RWPE2 (cell line): Measurements from ENCODE around the gene NDE1.

Experiments used
- ATAC-seq: fragments of 200-7000 bp; cut with Tn5 transposase; 3 replicates; pipeline ENCODE4 v1.9.1; 2021; ENCODE audit warnings: low read depth
- DNase-seq: peaks from one replicate; pipeline ENCODE4 v3.0.0-alpha.2; 2020; ENCODE audit warnings: low spot score
- H3K27ac ChIP-seq: fragments of 450-650 bp; 2 replicates; pipeline ENCODE4 v1.5.1; 2017; ENCODE audit warnings: mild to moderate bottlenecking; ENCODE audit not compliant: poor library complexity, severe bottlenecking
- H3K27me3 ChIP-seq: fragments of 250-450 bp; sonication (Bioruptor Pico); 2 replicates; pipeline ENCODE4 v1.5.1; 2021; ENCODE audit warnings: mild to moderate bottlenecking, moderate library complexity; ENCODE audit not compliant: insufficient read depth, poor library complexity, severe bottlenecking
- H3K36me3 ChIP-seq: fragments of 250-450 bp; sonication (Bioruptor Pico); 2 replicates; pipeline ENCODE4 v1.5.1; 2020; ENCODE audit warnings: low read depth, mild to moderate bottlenecking, moderate library complexity
- H3K4me1 ChIP-seq: fragments of 250-450 bp; sonication (Bioruptor Pico); 2 replicates; pipeline ENCODE4 v1.5.1; 2021; ENCODE audit warnings: mild to moderate bottlenecking, moderate library complexity; ENCODE audit not compliant: insufficient read depth, poor library complexity, severe bottlenecking
- H3K4me3 ChIP-seq: fragments of 250-450 bp; sonication (Bioruptor Pico); 2 replicates; pipeline ENCODE4 v1.5.1; 2021; ENCODE audit warnings: mild to moderate bottlenecking, moderate library complexity; ENCODE audit not compliant: severe bottlenecking
- H3K9me3 ChIP-seq: fragments of 250-450 bp; sonication (Bioruptor Pico); 2 replicates; pipeline ENCODE4 v1.5.1; 2021; ENCODE audit warnings: mild to moderate bottlenecking, moderate library complexity; ENCODE audit not compliant: severe bottlenecking
- TF ChIP-seq, protein P1 (sequence below): fragments of 450-650 bp; IDR thresholded peaks from one replicate; pipeline ENCODE4 v1.5.1; 2017; ENCODE audit warnings: mild to moderate bottlenecking, moderate library complexity; ENCODE audit not compliant: poor library complexity, severe bottlenecking

Gene NDE1

DNA sequence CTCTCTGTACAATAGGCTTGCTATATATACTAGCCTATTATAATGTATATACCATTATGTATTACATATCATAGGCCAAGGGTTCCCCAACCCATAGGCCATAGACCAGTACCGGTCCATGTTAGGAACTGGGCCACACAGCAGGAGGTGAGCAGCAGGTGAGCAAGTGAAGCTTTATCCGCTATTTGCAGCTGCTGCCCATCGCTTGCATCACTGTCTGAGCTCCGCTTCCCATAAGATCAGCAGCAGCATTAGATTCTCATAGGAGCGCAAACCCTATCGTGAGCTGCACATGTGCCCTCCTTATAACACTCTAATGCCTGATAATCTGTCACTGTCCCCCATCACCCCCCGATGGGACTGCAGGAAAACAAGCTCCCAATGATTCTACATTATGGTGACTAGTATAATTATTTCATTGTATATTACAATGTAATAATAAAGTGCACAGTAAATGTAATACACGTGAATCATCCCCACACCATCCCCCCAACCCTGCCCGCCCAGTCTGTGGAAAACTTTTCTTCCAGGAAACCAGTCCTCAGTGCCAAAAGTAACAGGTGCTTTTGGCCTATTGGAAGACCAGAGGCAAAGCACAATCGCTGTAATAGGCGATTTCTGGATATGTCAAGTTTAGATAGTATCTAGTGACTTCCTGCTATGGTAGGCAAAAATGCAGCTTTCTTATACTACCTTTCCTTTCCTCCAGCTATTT is 122.7 kb downstream of the NDE1 start:
- TF ChIP-seq, protein P1, sequence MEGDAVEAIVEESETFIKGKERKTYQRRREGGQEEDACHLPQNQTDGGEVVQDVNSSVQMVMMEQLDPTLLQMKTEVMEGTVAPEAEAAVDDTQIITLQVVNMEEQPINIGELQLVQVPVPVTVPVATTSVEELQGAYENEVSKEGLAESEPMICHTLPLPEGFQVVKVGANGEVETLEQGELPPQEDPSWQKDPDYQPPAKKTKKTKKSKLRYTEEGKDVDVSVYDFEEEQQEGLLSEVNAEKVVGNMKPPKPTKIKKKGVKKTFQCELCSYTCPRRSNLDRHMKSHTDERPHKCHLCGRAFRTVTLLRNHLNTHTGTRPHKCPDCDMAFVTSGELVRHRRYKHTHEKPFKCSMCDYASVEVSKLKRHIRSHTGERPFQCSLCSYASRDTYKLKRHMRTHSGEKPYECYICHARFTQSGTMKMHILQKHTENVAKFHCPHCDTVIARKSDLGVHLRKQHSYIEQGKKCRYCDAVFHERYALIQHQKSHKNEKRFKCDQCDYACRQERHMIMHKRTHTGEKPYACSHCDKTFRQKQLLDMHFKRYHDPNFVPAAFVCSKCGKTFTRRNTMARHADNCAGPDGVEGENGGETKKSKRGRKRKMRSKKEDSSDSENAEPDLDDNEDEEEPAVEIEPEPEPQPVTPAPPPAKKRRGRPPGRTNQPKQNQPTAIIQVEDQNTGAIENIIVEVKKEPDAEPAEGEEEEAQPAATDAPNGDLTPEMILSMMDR, result no peak
- H3K4me1 ChIP-seq, result no peaks in the 10 kb centered on the region
- no peak overlapping the region for H3K4me3 ChIP-seq
- no peak overlapping the region for H3K27ac ChIP-seq
- no peak for DNase-seq
- no peaks in the 10 kb centered on the region for H3K9me3 ChIP-seq
- no peak for ATAC-seq
- no peaks in the 10 kb centered on the region for H3K27me3 ChIP-seq
- H3K36me3 ChIP-seq, result no peaks in the 10 kb centered on the region

DNA sequence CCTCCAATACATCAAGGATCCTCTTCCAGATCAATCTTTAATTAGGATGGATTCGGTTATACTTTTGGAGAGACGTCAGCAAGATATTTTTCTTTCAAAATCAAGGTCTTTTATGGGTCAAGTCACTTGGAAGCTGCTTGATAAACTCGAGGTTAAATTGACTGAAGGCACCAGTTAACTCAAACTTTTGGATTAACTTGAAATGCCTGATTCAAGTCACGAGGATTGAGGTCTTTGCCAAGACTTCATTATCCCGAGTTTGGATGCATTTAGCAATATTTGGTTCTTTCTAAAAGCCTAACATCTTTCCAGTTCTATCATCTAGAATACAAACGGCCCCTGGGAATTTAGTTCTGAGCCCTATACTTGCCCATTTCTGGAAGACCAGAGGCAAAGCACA is 123.9 kb downstream of the NDE1 start:
- DNase-seq (no peak), ATAC-seq (no peak)
- Histone ChIP-seq H3K27me3 (no peaks in the 10 kb centered on the region), H3K36me3 (no peaks in the 10 kb centered on the region), H3K9me3 (no peaks in the 10 kb centered on the region), H3K4me3 (no peak overlapping the region), H3K4me1 (no peaks in the 10 kb centered on the region), H3K27ac (no peak overlapping the region)
- TF ChIP-seq, protein P1, result no peak

DNA sequence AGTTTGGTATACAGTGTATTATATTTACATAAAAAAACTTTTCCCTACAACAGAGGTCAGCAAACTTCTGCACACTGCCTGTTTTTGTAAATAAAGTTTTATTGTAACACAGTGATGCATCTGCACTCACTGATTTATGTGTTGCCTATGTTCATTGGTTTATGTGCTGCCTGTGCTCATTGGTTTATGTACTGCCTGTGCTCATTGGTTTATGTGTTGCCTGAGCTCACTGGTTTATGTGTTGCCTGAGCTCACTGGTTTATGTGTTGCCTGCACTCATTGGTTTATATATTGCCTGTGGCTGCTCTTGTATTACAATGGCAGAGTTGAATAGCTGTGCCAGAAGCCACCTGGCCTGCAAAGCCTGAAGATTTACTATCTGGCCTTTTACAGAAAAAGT is 125.2 kb downstream of the NDE1 start:
- H3K27me3 ChIP-seq, result no peaks in the 10 kb centered on the region
- H3K4me1 ChIP-seq, result no peaks in the 10 kb centered on the region
- TF ChIP-seq, protein P1, result no peak
- no peaks in the 10 kb centered on the region for H3K9me3 ChIP-seq
- H3K27ac ChIP-seq, result no peak overlapping the region
- ATAC-seq (no peak), DNase-seq (no peak)
- H3K4me3 ChIP-seq, result no peak overlapping the region
- H3K36me3 ChIP-seq, result no peaks in the 10 kb centered on the region

DNA sequence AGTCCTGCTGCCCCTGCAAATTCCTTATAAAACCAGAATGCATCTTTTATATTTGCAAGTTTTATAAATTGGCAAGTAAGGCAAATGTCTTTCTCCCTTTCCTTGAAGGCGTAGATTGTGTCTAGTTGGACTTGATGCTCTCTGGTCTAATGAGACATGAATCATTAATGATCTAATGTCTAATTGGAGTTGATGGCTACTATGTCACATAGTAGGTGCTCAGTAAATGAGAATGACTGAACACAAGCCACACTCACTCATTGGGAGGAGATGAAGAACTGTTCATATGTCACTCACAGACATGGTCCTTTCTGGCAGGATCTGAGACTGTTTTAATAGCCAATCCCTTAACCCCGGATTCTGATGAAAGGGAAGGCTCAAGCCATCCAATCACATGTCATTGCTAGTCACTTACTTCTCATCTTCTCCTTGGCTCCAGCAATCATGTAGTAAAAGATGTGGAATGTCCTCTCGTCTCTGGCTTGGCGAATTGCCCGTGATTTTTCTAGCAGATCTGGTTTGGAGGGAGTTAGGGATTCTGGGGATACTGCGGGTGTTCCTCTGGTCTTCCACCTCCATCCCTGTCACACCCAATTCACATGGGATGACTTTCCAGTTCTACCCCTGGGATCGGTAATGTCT is 125.7 kb downstream of the NDE1 start:
- no peak overlapping the region for H3K27ac ChIP-seq
- no peaks in the 10 kb centered on the region for H3K36me3 ChIP-seq
- H3K9me3 ChIP-seq, result no peaks in the 10 kb centered on the region
- no peaks in the 10 kb centered on the region for H3K27me3 ChIP-seq
- H3K4me3 ChIP-seq, result no peak overlapping the region
- TF ChIP-seq, protein P1, result no peak
- DNase-seq (no peak), ATAC-seq (no peak)
- no peaks in the 10 kb centered on the region for H3K4me1 ChIP-seq
